ENCODE results near the gene DCDC2C.

DNA sequence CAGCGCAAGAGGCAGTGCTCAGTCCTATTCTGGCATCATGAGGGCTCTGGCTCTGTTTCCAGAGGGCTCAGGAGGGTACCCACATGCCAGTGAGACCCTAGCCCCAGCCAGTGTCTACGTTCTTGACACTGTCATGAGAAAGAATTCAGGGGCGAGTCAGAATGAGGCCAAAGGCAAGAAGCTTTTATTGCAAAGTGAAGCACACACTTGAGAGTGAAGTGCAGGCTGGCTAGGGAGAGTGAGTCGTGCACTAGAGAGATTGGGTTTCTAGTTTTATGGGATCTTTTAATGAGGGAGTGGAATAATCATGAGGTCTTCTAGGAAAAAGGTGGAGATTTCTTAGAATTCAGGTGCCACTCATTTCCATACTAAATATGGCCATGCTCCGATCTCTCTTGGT lies 164.1 kb downstream of the DCDC2C start:
- TF ChIP-seq CTCF (IDR thresholded peaks at IDR 0.05) (no peak), EZH2 (IDR thresholded peaks at IDR 0.05) (no peak), EZH2phosphoT487 (IDR thresholded peaks at IDR 0.05) (no peak)

All from neural progenitor cell (in vitro differentiated cells).